Fibroblast of gingiva (primary cell): Measurements from ENCODE around the gene KRT71.
A peak's percentile ranks its signal among the peaks of the same experiment; 100 is the strongest.

Experiments
- DNase-seq: peaks from one replicate; pipeline ENCODE4 v3.0.0-alpha.2; 2011; ENCODE audit warnings: low read depth

KRT71 gene

DNA sequence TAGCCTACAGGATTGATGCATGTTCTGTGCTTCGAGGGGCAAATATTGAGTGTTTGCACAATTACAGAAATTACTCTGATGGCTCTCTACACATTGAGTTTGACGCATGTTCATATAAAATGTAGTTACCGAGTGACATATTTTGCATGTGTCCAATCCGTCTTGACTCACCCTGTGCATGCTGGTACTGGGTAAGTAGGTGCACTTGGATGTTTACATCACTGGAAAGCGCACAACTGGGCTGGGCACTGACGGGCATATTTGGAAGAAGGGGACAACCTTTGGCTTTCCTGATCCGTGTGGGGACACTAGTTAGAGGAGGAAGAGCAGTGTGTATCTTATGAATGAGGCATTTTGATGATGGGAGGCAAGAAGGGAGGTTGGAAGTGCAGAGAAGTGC is 55.0 kb downstream of the KRT71 start:
- DNase-seq: no peak

DNA sequence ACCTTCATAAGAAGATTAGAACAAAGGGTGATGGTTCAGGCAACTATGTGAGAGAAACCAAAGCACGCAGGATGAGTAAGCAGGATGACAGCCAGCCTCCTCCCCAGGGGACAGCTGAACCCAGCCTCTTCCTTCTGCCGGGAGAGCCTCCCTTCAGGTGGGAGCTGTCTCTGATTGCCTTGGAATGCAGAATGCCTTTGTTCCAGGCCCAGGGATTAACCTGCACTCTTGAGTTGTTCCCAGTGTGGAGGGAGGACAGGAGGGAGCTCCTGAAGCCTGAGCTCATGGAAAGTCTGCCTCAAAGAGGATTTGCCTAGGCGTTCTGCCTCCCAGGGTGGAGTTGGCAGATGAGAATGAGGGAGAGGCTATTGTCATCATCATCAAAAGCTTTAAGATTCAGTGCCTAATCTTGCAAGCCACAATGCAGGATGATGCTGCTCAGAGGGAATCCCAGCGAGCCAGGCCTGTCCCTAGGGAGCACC is 56.3 kb downstream of the KRT71 start:
- DNase-seq: peak; percentile 48

DNA sequence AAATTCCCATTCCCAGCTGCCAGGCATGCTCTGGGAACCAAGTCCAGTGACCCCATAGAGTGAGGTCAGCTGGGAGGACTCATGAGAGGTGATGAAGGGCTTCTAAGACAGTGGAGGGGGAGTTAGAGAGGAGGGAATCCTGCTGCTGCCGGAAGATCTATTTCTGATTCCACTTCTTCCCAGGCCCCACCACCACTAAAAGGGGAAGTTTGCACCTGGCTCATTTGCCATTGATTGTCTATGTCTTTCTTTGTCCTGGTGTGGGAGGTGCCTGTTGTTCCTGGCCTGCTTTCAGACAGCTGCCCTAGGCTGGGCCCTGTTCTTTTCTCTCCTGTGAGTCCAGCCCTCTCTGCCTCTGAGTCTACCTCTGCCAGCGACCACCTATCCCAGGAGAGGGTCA is 56.9 kb downstream of the KRT71 start:
- no peak for DNase-seq

DNA sequence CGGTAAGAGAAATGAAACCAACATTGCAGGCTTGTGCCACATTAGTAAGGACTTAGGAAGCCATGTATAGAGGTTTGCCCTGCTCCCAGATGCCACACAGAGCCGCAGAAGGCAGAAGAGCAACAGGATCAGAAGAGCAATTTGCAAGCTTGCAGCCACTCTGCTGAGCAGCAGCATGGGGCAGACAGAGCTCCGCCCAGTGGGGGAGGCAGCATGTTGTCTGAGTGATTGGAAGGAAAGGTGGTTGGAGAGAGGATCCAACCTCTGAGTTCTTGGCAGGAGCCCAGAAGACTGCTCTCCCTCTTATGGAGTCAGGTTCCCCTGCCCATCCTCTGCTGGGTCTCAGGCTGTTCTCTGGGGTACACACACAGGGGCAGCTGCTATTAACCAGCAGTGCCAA is 57.6 kb downstream of the KRT71 start:
- DNase-seq: no peak

DNA sequence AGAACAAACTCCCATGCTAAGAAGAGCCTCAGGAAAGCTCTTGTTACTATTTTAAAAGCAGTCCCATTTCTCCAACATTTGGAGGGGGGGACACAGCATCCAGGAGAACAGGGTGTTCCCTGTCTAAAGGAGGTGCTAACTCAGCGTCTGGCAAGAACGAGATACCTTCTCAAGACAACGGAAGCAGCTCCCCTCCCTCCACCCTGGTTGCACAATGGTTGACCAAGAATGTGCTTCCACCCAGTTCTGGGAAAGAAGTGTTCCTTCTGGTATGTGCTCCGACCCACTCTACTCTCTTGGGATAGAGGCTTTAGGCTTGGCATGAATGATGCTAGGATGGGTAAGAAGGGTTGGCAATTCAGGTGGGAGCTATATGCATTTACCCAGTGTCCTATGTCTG is 58.4 kb downstream of the KRT71 start:
- peak; percentile 54 for DNase-seq

DNA sequence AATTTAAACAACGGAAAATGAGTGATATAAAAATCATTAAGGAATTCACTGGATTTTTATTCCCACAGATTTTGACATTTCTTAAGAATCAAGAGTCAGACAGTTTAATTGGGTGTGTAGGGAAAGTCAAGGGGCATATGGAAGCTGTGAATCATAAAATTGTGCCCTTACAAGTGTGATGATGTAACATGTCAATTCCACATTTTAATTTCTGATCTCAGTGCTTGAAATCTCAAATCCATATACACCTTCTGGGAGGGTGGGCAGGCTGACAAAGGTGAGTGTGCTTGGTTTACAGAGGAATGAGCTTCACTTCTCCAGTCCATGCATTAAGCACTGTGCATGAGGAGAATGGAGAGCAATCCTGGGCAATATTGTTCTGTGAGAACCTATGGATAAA is 58.8 kb downstream of the KRT71 start:
- DNase-seq: no peak
